Measurements from ENCODE around the gene JADE2. TPM values are rescaled to one million over a fixed set of nuclear protein-coding genes. Genes with fewer than 3 reads are reported as not detected.

Gene JADE2
- total and polyA plus RNA-seq, 4 donors = 3.9 to 11.4 (median 5.5) TPM

DNA sequence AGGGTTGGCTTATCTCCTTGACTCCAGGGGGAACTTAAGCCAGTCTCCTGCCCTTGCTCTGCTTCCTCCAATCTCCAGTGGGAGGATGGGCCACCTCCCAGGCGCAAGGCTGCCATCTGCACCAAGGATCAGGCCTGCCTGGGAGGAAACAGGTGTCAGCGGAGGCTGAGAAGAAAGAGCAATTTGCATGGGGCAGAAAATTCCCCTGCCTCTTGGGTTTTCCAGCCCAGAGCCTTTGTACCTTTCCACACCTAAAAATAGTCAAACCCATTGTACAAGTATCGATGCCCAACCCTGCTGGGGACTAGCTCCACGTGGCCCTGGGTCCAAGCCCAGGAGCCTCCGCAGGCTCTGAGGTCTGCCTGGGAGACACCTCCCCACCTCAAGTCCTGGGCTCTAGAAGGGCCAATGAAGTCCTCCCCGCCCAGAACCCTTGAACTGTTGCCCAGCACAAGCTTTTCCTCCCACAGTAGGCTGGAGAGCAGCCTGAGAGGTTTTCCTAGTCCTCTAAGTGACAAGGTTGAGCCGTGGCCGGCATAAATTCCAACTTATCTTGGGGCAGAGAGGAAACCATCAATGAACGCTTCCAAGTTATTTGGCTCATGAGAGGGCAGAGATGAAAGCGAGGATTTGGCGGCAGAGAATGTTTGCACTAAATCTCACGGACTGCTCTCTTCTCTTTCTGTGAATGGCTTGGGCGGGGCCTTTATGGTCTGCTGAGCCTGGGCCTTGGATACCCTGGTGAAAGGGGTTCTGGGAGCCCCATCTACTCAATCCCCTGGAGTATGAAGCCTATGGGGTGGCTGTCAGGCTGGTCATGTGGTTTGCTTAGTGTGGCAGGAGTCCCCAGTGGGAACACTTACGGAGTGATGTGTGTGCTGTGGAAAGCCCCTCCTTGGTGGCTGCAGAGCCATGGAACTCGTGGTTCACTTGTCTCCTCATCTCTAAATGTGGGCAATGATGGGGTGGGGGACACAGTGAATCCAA, 15.6 kb downstream of the JADE2 start:
- no peak for DNase-seq (ENCODE audit: low spot score)
- H3K4me1 ChIP-seq (ENCODE audit: control insufficient read depth in 4 of 4, insufficient read depth in 4 of 4, low read length in 3 of 4) = no peaks in the 10 kb centered on the region
- H3K9me3 ChIP-seq (ENCODE audit: control insufficient read depth in 4 of 4, low read length in 3 of 4) = no peaks in the 10 kb centered on the region
- TF ChIP-seq GABPA (IDR thresholded peaks at IDR 0.05 in 1 of 2, conservative IDR thresholded peaks at IDR 0.05 in 1 of 2) (no peak), RAD21 (IDR thresholded peaks at IDR 0.05) (no peak), YY1 (IDR thresholded peaks at IDR 0.05) (no peak), SP1 (IDR thresholded peaks at IDR 0.05) (no peak)
- TF ChIP-seq, protein P1, sequence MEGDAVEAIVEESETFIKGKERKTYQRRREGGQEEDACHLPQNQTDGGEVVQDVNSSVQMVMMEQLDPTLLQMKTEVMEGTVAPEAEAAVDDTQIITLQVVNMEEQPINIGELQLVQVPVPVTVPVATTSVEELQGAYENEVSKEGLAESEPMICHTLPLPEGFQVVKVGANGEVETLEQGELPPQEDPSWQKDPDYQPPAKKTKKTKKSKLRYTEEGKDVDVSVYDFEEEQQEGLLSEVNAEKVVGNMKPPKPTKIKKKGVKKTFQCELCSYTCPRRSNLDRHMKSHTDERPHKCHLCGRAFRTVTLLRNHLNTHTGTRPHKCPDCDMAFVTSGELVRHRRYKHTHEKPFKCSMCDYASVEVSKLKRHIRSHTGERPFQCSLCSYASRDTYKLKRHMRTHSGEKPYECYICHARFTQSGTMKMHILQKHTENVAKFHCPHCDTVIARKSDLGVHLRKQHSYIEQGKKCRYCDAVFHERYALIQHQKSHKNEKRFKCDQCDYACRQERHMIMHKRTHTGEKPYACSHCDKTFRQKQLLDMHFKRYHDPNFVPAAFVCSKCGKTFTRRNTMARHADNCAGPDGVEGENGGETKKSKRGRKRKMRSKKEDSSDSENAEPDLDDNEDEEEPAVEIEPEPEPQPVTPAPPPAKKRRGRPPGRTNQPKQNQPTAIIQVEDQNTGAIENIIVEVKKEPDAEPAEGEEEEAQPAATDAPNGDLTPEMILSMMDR (IDR thresholded peaks at IDR 0.05; ENCODE audit: low read depth, low read length, missing input control) = no peak
- TF ChIP-seq, protein P2, sequence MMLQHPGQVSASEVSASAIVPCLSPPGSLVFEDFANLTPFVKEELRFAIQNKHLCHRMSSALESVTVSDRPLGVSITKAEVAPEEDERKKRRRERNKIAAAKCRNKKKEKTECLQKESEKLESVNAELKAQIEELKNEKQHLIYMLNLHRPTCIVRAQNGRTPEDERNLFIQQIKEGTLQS (IDR thresholded peaks at IDR 0.05) = no peak
- 95% methylated on average over 15 of the region's 15 CpGs for WGBS
- H3K27me3 ChIP-seq (ENCODE audit: control insufficient read depth in 4 of 4, insufficient read depth in 4 of 4, low read length in 3 of 4) = no peaks in the 10 kb centered on the region
- H3K9ac ChIP-seq (ENCODE audit: low read depth in 1 of 2, low read length in 2 of 2) = no peak overlapping the region
- peaks cover 1 to 46% (median 34%) of the 10 kb centered on the region in 4 donors for H3K36me3 ChIP-seq (ENCODE audit: control insufficient read depth in 4 of 4, insufficient read depth in 3 of 4, low read depth in 1 of 4, low read length in 3 of 4)
- no peak overlapping the region for H3K27ac ChIP-seq (ENCODE audit: low read depth in 1 of 2, low read length in 2 of 2)
- no peak overlapping the region for H3K4me3 ChIP-seq (ENCODE audit: low read depth in 1 of 3, low read length in 3 of 3)

DNA sequence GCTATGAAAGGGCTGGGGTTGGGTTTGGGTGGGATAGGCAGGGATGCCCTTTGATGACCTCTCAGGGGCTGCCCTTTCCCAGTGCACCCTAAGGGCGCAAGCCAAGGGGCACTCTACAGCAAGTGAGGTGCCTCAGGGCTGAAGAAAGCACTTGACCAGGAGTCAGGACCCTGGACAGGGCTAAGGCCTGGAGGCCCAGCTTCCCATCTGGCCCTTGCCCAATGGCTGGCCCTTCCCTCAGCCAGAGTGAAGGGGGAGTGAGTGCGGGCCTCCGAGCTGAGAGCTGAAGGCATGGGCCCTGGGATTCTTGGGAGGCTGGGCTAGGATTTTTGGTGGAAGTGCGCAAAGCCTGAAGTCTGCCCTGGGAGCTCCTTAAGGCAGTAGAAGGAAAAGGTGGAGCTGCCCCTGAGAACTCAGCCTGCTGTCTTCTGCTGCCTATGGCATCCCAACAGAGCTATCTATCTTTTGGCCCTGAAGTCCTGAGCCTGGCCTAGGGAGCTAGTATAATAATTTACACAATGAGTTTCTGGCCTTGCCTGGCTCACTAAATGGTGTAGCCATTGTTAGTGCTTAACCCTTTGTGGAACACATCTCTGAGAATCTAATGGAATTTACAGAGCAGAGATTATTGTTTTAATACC, 16.4 kb downstream of the JADE2 start:
- Histone ChIP-seq H3K36me3 (ENCODE audit: control insufficient read depth in 4 of 4, insufficient read depth in 3 of 4, low read depth in 1 of 4, low read length in 3 of 4) (peaks cover 1 to 41% (median 29%) of the 10 kb centered on the region in 4 donors), H3K9ac (ENCODE audit: low read depth in 1 of 2, low read length in 2 of 2) (no peak overlapping the region), H3K4me3 (ENCODE audit: low read depth in 1 of 3, low read length in 3 of 3) (no peak overlapping the region), H3K27ac (ENCODE audit: low read depth in 1 of 2, low read length in 2 of 2) (no peak overlapping the region), H3K9me3 (ENCODE audit: control insufficient read depth in 4 of 4, low read length in 3 of 4) (no peaks in the 10 kb centered on the region), H3K27me3 (ENCODE audit: control insufficient read depth in 4 of 4, insufficient read depth in 4 of 4, low read length in 3 of 4) (no peaks in the 10 kb centered on the region), H3K4me1 (ENCODE audit: control insufficient read depth in 4 of 4, insufficient read depth in 4 of 4, low read length in 3 of 4) (no peaks in the 10 kb centered on the region)
- no peak for DNase-seq (ENCODE audit: low spot score)
- 91% methylated on average over 4 of the region's 4 CpGs for WGBS
- TF ChIP-seq REST (IDR thresholded peaks at IDR 0.05) (peak; percentile 98), RXRA (IDR thresholded peaks at IDR 0.05) (no peak)

Data from liver (tissue), 9 donors.